ENCODE measurements around the gene SPOCK1. TPM values are rescaled to one million over a fixed set of nuclear protein-coding genes. Genes with fewer than 3 reads are reported as not detected.

The SPOCK1 gene
- total and polyA plus RNA-seq, 12 donors = 13.7 to 70.3 (median 28.6) TPM

GRCh38 chr5:137370096-137371071 is 128.7 kb downstream of the SPOCK1 start:
- intact Hi-C loops (cut with DNase I) = no loop called here
- DNase-seq = no peak
- Histone ChIP-seq H3K27me3 (no peaks in the 10 kb centered on the region), H3K9me3 (no peaks in the 10 kb centered on the region), H3K36me3 (no peaks in the 10 kb centered on the region), H3K4me3 (no peak overlapping the region), H3K27ac (no peak overlapping the region), H3K4me1 (no peaks in the 10 kb centered on the region)
- TF ChIP-seq CTCF (IDR thresholded peaks at IDR 0.05) = no peak
- no peak for ATAC-seq
- WGBS, 2 donors = 91 to 92% methylated on average over 15 of the region's 15 CpGs

GRCh38 chr5:137368651-137369050 is 130.5 kb downstream of the SPOCK1 start:
- TF ChIP-seq CTCF (IDR thresholded peaks at IDR 0.05) = no peak
- intact Hi-C loops (cut with DNase I) = no loop called here
- Histone ChIP-seq H3K27ac (no peak overlapping the region), H3K9me3 (no peaks in the 10 kb centered on the region), H3K36me3 (no peaks in the 10 kb centered on the region), H3K4me1 (no peaks in the 10 kb centered on the region), H3K4me3 (no peak overlapping the region), H3K27me3 (no peaks in the 10 kb centered on the region)
- DNase-seq (no peak), ATAC-seq (no peak)
- WGBS, 2 donors = 85 to 90% methylated on average over 6 of the region's 6 CpGs

- Histone ChIP-seq H3K4me3 (no peak overlapping the region), H3K36me3 (no peaks in the 10 kb centered on the region), H3K9me3 (no peaks in the 10 kb centered on the region), H3K4me1 (no peaks in the 10 kb centered on the region), H3K27me3 (no peaks in the 10 kb centered on the region), H3K27ac (no peak overlapping the region)
- DNase-seq (no peak), ATAC-seq (no peak)
- intact Hi-C loops (cut with DNase I) = no loop called here
- no peak for TF ChIP-seq CTCF (IDR thresholded peaks at IDR 0.05)
- 85 to 89% methylated on average over 1 of the region's 1 CpG for WGBS, 2 donors
Measured at GRCh38 chr5:137367951-137368350, 131.2 kb downstream of the SPOCK1 start.

- H3K36me3 ChIP-seq = no peaks in the 10 kb centered on the region
- H3K4me3 ChIP-seq = no peak overlapping the region
- no peak overlapping the region for H3K27ac ChIP-seq
- intact Hi-C loops (cut with DNase I) = no loop called here
- no peak for TF ChIP-seq CTCF (IDR thresholded peaks at IDR 0.05)
- H3K4me1 ChIP-seq = no peaks in the 10 kb centered on the region
- ATAC-seq (no peak), DNase-seq (no peak)
- H3K9me3 ChIP-seq = no peaks in the 10 kb centered on the region
- 59 to 60% methylated on average over 3 of the region's 3 CpGs for WGBS, 2 donors
- H3K27me3 ChIP-seq = peaks cover 0 to 4% (median 0%) of the 10 kb centered on the region in 7 donors
Measured at GRCh38 chr5:137366526-137366925, 132.6 kb downstream of the SPOCK1 start.
